ENCODE results near the gene PAK1. TPM values are rescaled to one million over a fixed set of nuclear protein-coding genes. Genes with fewer than 3 reads are reported as not detected.

The PAK1 gene
- polyA plus RNA-seq, 3 donors, result 128 to 195 (median 134) TPM

DNA sequence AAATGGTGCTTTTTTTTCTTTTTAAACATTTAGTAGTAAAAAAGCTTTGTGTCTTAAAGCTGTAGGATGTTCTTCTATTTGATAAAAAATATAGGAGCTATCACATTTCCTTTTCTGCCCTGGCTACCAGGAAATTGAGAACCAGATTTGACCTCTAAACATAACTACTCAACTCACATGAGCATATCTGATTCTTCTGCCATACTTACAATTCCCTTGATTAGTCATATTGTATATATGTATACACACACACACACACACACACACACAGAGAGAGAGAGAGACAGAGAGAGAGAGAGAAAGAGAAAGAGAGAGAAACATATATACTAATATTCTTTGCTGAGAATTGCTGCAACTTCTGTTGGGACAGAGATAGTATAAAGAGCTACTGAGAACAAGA, 149.4 kb downstream of the PAK1 start:
- Histone ChIP-seq H3K9me3 (replicated peaks in 1 of 2; ENCODE audit: control insufficient read depth in 1 of 2, insufficient read depth in 1 of 2, low read length in 2 of 2) (no peaks in the 10 kb centered on the region), H3K4me2 (replicated peaks; ENCODE audit: extremely low read depth, low read length, poor library complexity, severe bottlenecking) (no peak overlapping the region), H3K9ac (ENCODE audit: insufficient read depth, low read length, poor library complexity, severe bottlenecking) (no peak overlapping the region), H3K27me3 (ENCODE audit: control insufficient read depth in 2 of 2, insufficient read depth in 2 of 2, low read length in 2 of 2) (no peaks in the 10 kb centered on the region), H2AFZ (ENCODE audit: insufficient read depth, low read depth, low read length, poor library complexity, severe bottlenecking) (no peak overlapping the region), H4K20me1 (ENCODE audit: insufficient read depth, low read length) (peaks cover 51% of the 10 kb centered on the region), H3K79me2 (ENCODE audit: insufficient read depth, low read length) (peaks cover 5% of the 10 kb centered on the region), H3K4me1 (ENCODE audit: control insufficient read depth in 1 of 2, insufficient read depth in 2 of 2, low read length in 2 of 2) (no peaks in the 10 kb centered on the region), H3K4me3 (replicated peaks in 1 of 3; ENCODE audit: low read depth in 2 of 3, low read length in 3 of 3) (no peak overlapping the region), H3K36me3 (replicated peaks in 1 of 2; ENCODE audit: control insufficient read depth in 1 of 2, insufficient read depth in 2 of 2, low read length in 2 of 2) (peaks cover 59 to 62% of the 10 kb centered on the region in 2 donors), H3K27ac (ENCODE audit: low read depth in 1 of 2, low read length in 2 of 2) (no peak overlapping the region)
- Mint-ChIP-seq H3K27ac (no peak overlapping the region), H3K36me3 (peaks cover 60 to 69% of the 10 kb centered on the region in 2 donors), H3K4me3 (no peak overlapping the region), H3K4me1 (no peaks in the 10 kb centered on the region), H3K27me3 (ENCODE audit: low read depth in 3 of 3) (no peaks in the 10 kb centered on the region), H3K9me3 (peaks cover 0 to 3% (median 0%) of the 10 kb centered on the region in 7 donors)
- intact Hi-C loops (cut with micrococcal nuclease), result no loop called here
- TF ChIP-seq, protein P1, sequence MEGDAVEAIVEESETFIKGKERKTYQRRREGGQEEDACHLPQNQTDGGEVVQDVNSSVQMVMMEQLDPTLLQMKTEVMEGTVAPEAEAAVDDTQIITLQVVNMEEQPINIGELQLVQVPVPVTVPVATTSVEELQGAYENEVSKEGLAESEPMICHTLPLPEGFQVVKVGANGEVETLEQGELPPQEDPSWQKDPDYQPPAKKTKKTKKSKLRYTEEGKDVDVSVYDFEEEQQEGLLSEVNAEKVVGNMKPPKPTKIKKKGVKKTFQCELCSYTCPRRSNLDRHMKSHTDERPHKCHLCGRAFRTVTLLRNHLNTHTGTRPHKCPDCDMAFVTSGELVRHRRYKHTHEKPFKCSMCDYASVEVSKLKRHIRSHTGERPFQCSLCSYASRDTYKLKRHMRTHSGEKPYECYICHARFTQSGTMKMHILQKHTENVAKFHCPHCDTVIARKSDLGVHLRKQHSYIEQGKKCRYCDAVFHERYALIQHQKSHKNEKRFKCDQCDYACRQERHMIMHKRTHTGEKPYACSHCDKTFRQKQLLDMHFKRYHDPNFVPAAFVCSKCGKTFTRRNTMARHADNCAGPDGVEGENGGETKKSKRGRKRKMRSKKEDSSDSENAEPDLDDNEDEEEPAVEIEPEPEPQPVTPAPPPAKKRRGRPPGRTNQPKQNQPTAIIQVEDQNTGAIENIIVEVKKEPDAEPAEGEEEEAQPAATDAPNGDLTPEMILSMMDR (IDR thresholded peaks at IDR 0.05), result no peak
- DNase-seq, result no peak

DNA sequence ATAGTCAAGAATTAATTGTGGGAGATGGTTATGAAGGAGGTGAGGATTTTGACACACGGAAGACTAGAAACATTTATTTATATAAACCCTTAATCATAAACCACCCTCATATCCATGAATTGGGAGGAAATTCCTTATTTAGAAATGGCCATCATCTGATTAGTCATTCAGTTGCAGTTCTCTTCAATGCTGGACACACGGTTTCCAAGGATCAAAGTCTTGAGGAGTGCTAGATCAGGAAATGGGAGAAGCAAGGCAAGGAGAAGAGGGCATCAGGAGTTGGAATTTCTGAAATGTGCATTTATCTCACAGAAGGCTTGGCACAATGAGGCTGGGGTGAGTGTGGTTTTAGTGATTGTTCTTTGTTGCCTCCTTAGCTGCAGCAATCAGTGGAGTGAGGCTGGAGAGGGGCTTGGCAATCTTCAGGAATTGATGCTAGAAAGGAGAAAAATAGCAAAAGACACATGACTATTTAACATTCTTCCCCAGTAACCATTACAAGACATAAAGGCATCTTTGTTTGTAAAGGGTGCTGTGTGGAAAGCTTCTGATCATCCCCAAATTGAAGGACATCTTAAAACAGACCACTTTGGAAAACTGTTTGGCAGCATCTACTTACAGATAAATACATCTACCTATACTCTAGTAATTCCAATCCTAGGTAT, 150.8 kb downstream of the PAK1 start:
- H3K9ac ChIP-seq (ENCODE audit: insufficient read depth, low read length, poor library complexity, severe bottlenecking), result no peak overlapping the region
- H3K4me2 ChIP-seq (replicated peaks; ENCODE audit: extremely low read depth, low read length, poor library complexity, severe bottlenecking), result no peak overlapping the region
- H3K27ac ChIP-seq (ENCODE audit: low read depth in 1 of 2, low read length in 2 of 2), result no peak overlapping the region
- H3K36me3 Mint-ChIP-seq, result peaks cover 50 to 57% of the 10 kb centered on the region in 2 donors
- no peaks in the 10 kb centered on the region for H3K27me3 ChIP-seq (ENCODE audit: control insufficient read depth in 2 of 2, insufficient read depth in 2 of 2, low read length in 2 of 2)
- H3K4me3 Mint-ChIP-seq, result no peak overlapping the region
- WGBS (ENCODE audit: insufficient coverage), result 100% methylated on average over 1 of the region's 2 CpGs
- H3K9me3 Mint-ChIP-seq, result peaks cover 0 to 1% (median 0%) of the 10 kb centered on the region in 7 donors
- H2AFZ ChIP-seq (ENCODE audit: insufficient read depth, low read depth, low read length, poor library complexity, severe bottlenecking), result no peak overlapping the region
- DNase-seq, result no peak
- peaks cover 55 to 62% of the 10 kb centered on the region in 2 donors for H3K36me3 ChIP-seq (replicated peaks in 1 of 2; ENCODE audit: control insufficient read depth in 1 of 2, insufficient read depth in 2 of 2, low read length in 2 of 2)
- TF ChIP-seq, protein P1 (IDR thresholded peaks at IDR 0.05), result no peak
- H3K4me1 Mint-ChIP-seq, result no peaks in the 10 kb centered on the region
- H3K9me3 ChIP-seq (replicated peaks in 1 of 2; ENCODE audit: control insufficient read depth in 1 of 2, insufficient read depth in 1 of 2, low read length in 2 of 2), result no peaks in the 10 kb centered on the region
- intact Hi-C loops (cut with micrococcal nuclease), result no loop called here
- H3K4me3 ChIP-seq (replicated peaks in 1 of 3; ENCODE audit: low read depth in 2 of 3, low read length in 3 of 3), result no peak overlapping the region
- peaks cover 5% of the 10 kb centered on the region for H3K79me2 ChIP-seq (ENCODE audit: insufficient read depth, low read length)
- H4K20me1 ChIP-seq (ENCODE audit: insufficient read depth, low read length), result peaks cover 51% of the 10 kb centered on the region
- H3K27me3 Mint-ChIP-seq (ENCODE audit: low read depth in 3 of 3), result peaks cover 0 to 2% (median 0%) of the 10 kb centered on the region in 3 donors
- no peaks in the 10 kb centered on the region for H3K4me1 ChIP-seq (ENCODE audit: control insufficient read depth in 1 of 2, insufficient read depth in 2 of 2, low read length in 2 of 2)
- H3K27ac Mint-ChIP-seq, result peak overlapping the region in 1 of 7 donors; percentile 2
